Measurements from ENCODE around the gene FOXRED2. TPM values are rescaled to one million over a fixed set of nuclear protein-coding genes. Genes with fewer than 3 reads are reported as not detected.

FOXRED2 gene
- total RNA-seq, 1 experiment from 2014 or later, result 19.9 TPM

- TF ChIP-seq REST (IDR thresholded peaks at IDR 0.05; ENCODE audit: low read depth) (no peak), ZNF274 (IDR thresholded peaks at IDR 0.05; ENCODE audit: low read depth, low read length) (no peak), ELF1 (IDR thresholded peaks at IDR 0.05; ENCODE audit: borderline replicate concordance, low read depth) (no peak), CBX3 (IDR thresholded peaks at IDR 0.05; ENCODE audit: low read depth) (no peak), CEBPB (IDR thresholded peaks at IDR 0.05; ENCODE audit: low read depth) (no peak), JUND (IDR thresholded peaks at IDR 0.05) (no peak)
These were observed 21.5 kb upstream of the FOXRED2 start (continued) for GRCh38 chr22:36528341-36528740.

GRCh38 chr22:36522662-36523061 is 15.8 kb upstream of the FOXRED2 start:
- no peak overlapping the region for H3K4me3 ChIP-seq (replicated peaks in 1 of 2; ENCODE audit: low read depth in 1 of 2, low read length in 2 of 2)
- H3K9me3 ChIP-seq (ENCODE audit: control insufficient read depth in 1 of 2, insufficient read depth in 1 of 2, low read depth in 1 of 2, low read length in 2 of 2), result no peaks in the 10 kb centered on the region
- no peaks in the 10 kb centered on the region for H3K27me3 ChIP-seq (ENCODE audit: insufficient read depth, low read length)
- no peaks in the 10 kb centered on the region for H3K9me2 ChIP-seq (ENCODE audit: insufficient read depth)
- H4K20me1 ChIP-seq (ENCODE audit: insufficient read depth), result peaks cover 13% of the 10 kb centered on the region; the same call in 1 of the 2 replicates
- no TSS peak for BruUV-seq (replicated peaks)
- intact Hi-C loops (cut with micrococcal nuclease), result no loop called here
- no peak overlapping the region for H3K27ac ChIP-seq (ENCODE audit: low read depth, low read length)
- ChIA-PET CTCF (interaction anchor here (0.9 kb wide), 1 partner anchor 10 kb away, joined by 3 read pairs; no protein-coding TSS in a partner anchor), POLR2A (interaction anchor here (1.2 kb wide), 1 partner anchor 12 kb away, joined by 3 read pairs; no protein-coding TSS in a partner anchor), RAD21 (ENCODE audit: low non-redundant PET in 1 of 2, low total read pairs in 2 of 2, uncharacterized antibody in 2 of 2, unreplicated experiment in 2 of 2) (no interaction called here)
- H3K9ac ChIP-seq (ENCODE audit: low read length), result no peak overlapping the region
- no peak overlapping the region for H2AFZ ChIP-seq (ENCODE audit: low read depth, low read length, poor library complexity, severe bottlenecking)
- no peak overlapping the region for H3K4me2 ChIP-seq (ENCODE audit: low read length)
- DNase-seq (ENCODE audit: low read depth, low spot score) (no peak), ATAC-seq (no peak)
- H3K4me1 ChIP-seq (ENCODE audit: control insufficient read depth in 1 of 2, insufficient read depth in 2 of 2, low read length in 2 of 2), result peaks cover 2 to 9% of the 10 kb centered on the region in 2 experiments; a peak in 2 of 4 replicates
- peaks cover 85% of the 10 kb centered on the region for H3K79me2 ChIP-seq (ENCODE audit: insufficient read depth, low read length)
- peaks cover 81 to 95% of the 10 kb centered on the region in 2 experiments for H3K36me3 ChIP-seq (ENCODE audit: control insufficient read depth in 1 of 2, insufficient read depth in 2 of 2, low read length in 2 of 2)
- no peak for TF ChIP-seq EZH2 (IDR thresholded peaks at IDR 0.05)
- TF ChIP-seq CEBPB (IDR thresholded peaks at IDR 0.05; ENCODE audit: low read depth), result no peak
- no peak for TF ChIP-seq FOSL1 (IDR thresholded peaks at IDR 0.05; ENCODE audit: low read depth)
- no peak for TF ChIP-seq SRF (IDR thresholded peaks at IDR 0.05; ENCODE audit: low read depth)
- no peak for TF ChIP-seq CBX3 (IDR thresholded peaks at IDR 0.05; ENCODE audit: low read depth)
- TF ChIP-seq MAX (IDR thresholded peaks at IDR 0.05), result no peak
- TF ChIP-seq RAD21 (IDR thresholded peaks at IDR 0.05; ENCODE audit: low read depth), result no peak
- TF ChIP-seq ZFX (IDR thresholded peaks at IDR 0.05), result no peak
- no peak for TF ChIP-seq POLR2AphosphoS5 (IDR thresholded peaks at IDR 0.05; ENCODE audit: low read depth, low read length)
- TF ChIP-seq JUND (IDR thresholded peaks at IDR 0.05), result no peak
- no peak for TF ChIP-seq ZBTB33 (IDR thresholded peaks at IDR 0.05; ENCODE audit: extremely low read depth, insufficient replicate concordance, low read length)
- no peak for TF ChIP-seq EGR1 (IDR thresholded peaks at IDR 0.05; ENCODE audit: low read depth)
- no peak for TF ChIP-seq TCF7L2 (IDR thresholded peaks at IDR 0.05; ENCODE audit: borderline replicate concordance, extremely low read depth, insufficient read depth, insufficient read length)
- no peak for TF ChIP-seq SP1 (IDR thresholded peaks at IDR 0.05; ENCODE audit: low read depth)
- no peak for TF ChIP-seq ATF3 (IDR thresholded peaks at IDR 0.05)
- TF ChIP-seq EZH2phosphoT487 (IDR thresholded peaks at IDR 0.05; ENCODE audit: borderline replicate concordance), result no peak
